Transverse colon (tissue), 4 donors: Measurements from ENCODE around the gene VWA3B. TPM values are rescaled to one million over a fixed set of nuclear protein-coding genes. Genes with fewer than 3 reads are reported as not detected.
"Not testable (repeated sequence)": the region's sequence is repeated elsewhere in the genome, so short reads cannot be mapped to it uniquely, and the experiment has no call there.

Experiments
- DNase-seq: peaks from one replicate; pipeline ENCODE4 v3.0.0-alpha.2; 2019
- H3K27ac ChIP-seq, 4 donors: fragments of 200-600 bp; sonication (generic); 2 replicates each; pipeline ENCODE4 v1.5.1; 2016 to 2018; ENCODE audit warnings: inconsistent platforms in 4 of 4
- H3K27me3 ChIP-seq: fragments of 200-600 bp; sonication (generic); 2 replicates; pipeline ENCODE4 v1.5.1; 2017; ENCODE audit warnings: inconsistent platforms
- H3K36me3 ChIP-seq, 4 donors: fragments of 200-600 bp; sonication (generic); 2 replicates each; pipeline ENCODE4 v1.5.1; 2017 to 2019; ENCODE audit warnings: inconsistent platforms in 4 of 4
- H3K4me1 ChIP-seq, 4 donors: fragments of 200-600 bp; sonication (generic); 2 replicates each; pipeline ENCODE4 v1.5.1; 2017 to 2020; ENCODE audit warnings: inconsistent platforms in 4 of 4
- H3K4me3 ChIP-seq, 4 donors: fragments of 200-600 bp; sonication (generic); 1 replicate in 1 of 4; 2 replicates in 3 of 4; pipeline versions ENCODE4 v1.5.1 to v1.6.1; 2017 to 2019; ENCODE audit warnings: inconsistent platforms in 4 of 4
- H3K9me3 ChIP-seq, 2 donors: fragments of 200-600 bp; sonication (generic); 2 replicates each; pipeline ENCODE4 v1.5.1; 2017 to 2019; ENCODE audit warnings: inconsistent platforms in 2 of 2
- CTCF ChIP-seq, 5 experiments: fragments of 200-600 bp in 3 of 5; fragments of 450-650 bp in 2 of 5; sonication (generic) in 3 of 5; IDR thresholded peaks; 1 replicate in 2 of 5; 2 replicates in 3 of 5; pipeline ENCODE4 v1.5.1; 2016 to 2017; ENCODE audit warnings: antibody characterized with exemption in 5 of 5, inconsistent platforms in 3 of 5, mild to moderate bottlenecking in 2 of 5, moderate library complexity in 1 of 5
- EP300 ChIP-seq: sonication (generic); formaldehyde crosslinking; IDR thresholded peaks from one replicate; pipeline ENCODE4 v1.6.1; 2017; ENCODE audit warnings: antibody characterized with exemption, low read depth
- POLR2A ChIP-seq: fragments of 450-650 bp; IDR thresholded peaks from one replicate; pipeline ENCODE4 v1.6.1; 2016; ENCODE audit warnings: antibody characterized with exemption, mild to moderate bottlenecking, moderate library complexity
- POLR2AphosphoS5 ChIP-seq, 3 donors: sonication (generic); formaldehyde crosslinking; IDR thresholded peaks; one replicate each; pipeline ENCODE4 v1.6.1; 2016; ENCODE audit warnings: antibody characterized with exemption in 3 of 3
- WGBS, 2 donors: methylation state at CpG; one replicate each; pipeline ENCODE4 v1.1.5; 2018; ENCODE audit warnings: low coverage in 1 of 2; 5-methylcytosine and 5-hydroxymethylcytosine counted together
- in situ Hi-C, 4 donors: fragments of 200-750 bp; cut with MboI; loops; one replicate each; pipeline versions ENCODE4 v1.15.0 to v1.15.1; 2017; ENCODE audit warnings: low sequenced_read_pairs in 3 of 4, low pct_ligation_motif_present in 1 of 4, low pct_unique_long_range_greater_than_20kb in 1 of 4
- intact Hi-C: fragments of 100-400 bp; cut with DNase I; formaldehyde crosslinking; loops from one replicate; pipeline ENCODE4 v1.15.1; 2023; ENCODE audit warnings: low total_unique reads
- total RNA-seq, 4 donors: library from RNA; depleted of rRNA; stranded (reverse); fragments of >200 nt; gene quantifications; one replicate each; pipeline ENCODE4 v1.1.0, GENCODE V29; 2016

VWA3B gene
- total RNA-seq, 4 donors from 2014 or later, result 0.41 to 0.48 TPM; not detected in 2

DNA sequence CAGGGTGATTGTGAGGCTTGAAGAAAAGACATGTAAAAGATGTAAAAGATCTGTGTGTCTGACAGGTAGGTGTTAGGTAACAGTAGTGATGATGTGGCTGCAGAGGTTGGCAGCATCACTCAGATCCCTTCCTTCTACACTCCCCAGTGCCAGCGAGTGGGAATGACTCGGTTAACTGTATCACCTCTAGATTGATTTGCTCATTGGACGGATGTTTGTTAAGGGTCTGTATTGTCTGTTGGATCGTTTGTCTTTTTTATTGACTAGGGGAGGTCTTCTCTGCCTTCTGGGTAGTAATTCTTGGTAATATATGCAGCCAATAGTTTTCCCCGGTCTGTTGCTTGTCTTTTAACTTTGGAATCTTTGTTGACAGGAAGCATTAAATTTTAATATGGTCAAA is 214.5 kb downstream of the VWA3B start:
- H3K4me1 ChIP-seq, result peaks cover 4 to 26% (median 24%) of the 10 kb centered on the region in 4 donors
- no peaks in the 10 kb centered on the region for H3K9me3 ChIP-seq
- TF ChIP-seq EP300, result no peak
- TF ChIP-seq POLR2AphosphoS5 (IDR thresholded peaks at IDR 0.05), result no peak
- TF ChIP-seq POLR2A, result no peak
- TF ChIP-seq CTCF (IDR thresholded peaks at IDR 0.05), result no peak
- WGBS, 2 donors, result 48 to 61% methylated on average over 4 to 5 of the region's 5 CpGs
- H3K27me3 ChIP-seq, result no peaks in the 10 kb centered on the region
- no peak overlapping the region for H3K27ac ChIP-seq
- in situ Hi-C loops, result no loop called here
- H3K4me3 ChIP-seq, result no peak overlapping the region
- DNase-seq, result no peak
- no peaks in the 10 kb centered on the region for H3K36me3 ChIP-seq
- intact Hi-C loops, result no loop called here

DNA sequence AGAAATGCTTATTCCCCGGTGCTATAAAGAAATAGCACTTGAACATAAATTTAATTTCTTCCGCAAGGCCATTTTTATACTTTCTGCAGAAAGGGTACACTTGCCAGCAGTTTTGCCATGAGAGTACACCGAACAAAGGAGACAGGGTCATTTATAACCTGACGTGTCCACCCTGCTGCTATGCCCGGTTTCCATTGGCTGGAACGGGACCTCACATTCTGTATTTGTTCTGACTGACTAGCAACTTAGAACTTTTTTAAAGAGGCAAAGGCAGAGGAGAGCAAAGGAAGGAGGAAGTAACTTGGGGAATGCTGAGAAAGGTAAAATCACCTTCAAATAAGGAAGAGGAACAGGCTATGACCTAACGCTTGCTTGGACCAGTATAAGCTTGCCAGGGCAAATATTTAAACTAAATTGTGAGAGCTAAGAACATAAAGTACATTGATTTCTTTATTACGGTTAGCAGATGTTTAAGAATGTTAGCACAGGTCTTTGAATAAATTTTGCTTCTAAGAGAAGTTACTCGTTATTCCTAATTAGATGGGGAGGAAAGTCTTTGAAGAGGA is 220.2 kb downstream of the VWA3B start:
- H3K9me3 ChIP-seq, intact Hi-C loops, H3K4me3 ChIP-seq, H3K27me3 ChIP-seq, H3K36me3 ChIP-seq, in situ Hi-C loops: not testable (repeated sequence)
- peak; percentile 62 for DNase-seq
- peak overlapping the region; percentile 59 to 81 (median 77) for H3K27ac ChIP-seq
- 53% methylated on average over 5 to 9 of the region's 9 CpGs for WGBS, 2 donors
- H3K4me1 ChIP-seq, result peaks cover 0 to 11% (median 5%) of the 10 kb centered on the region in 4 donors
- peak; percentile 21 for TF ChIP-seq POLR2A

GRCh38 chr2:98308068-98308467 is 221.1 kb downstream of the VWA3B start:
- no peaks in the 10 kb centered on the region for H3K9me3 ChIP-seq
- H3K27me3 ChIP-seq, result no peaks in the 10 kb centered on the region
- in situ Hi-C loops (no loop called here), intact Hi-C loops (no loop called here)
- H3K36me3 ChIP-seq, result no peaks in the 10 kb centered on the region
- peak; percentile 48 for DNase-seq
- H3K4me1 ChIP-seq, result peaks cover 0 to 11% (median 5%) of the 10 kb centered on the region in 4 donors
- WGBS, 2 donors, result 19 to 48% methylated on average over 5 to 8 of the region's 8 CpGs
- TF ChIP-seq POLR2A (no peak), CTCF (IDR thresholded peaks at IDR 0.05) (no peak), POLR2AphosphoS5 (IDR thresholded peaks at IDR 0.05) (no peak), EP300 (no peak)
- H3K4me3 ChIP-seq, result no peak overlapping the region
- peak overlapping the region; percentile 59 to 81 (median 77) for H3K27ac ChIP-seq

DNA sequence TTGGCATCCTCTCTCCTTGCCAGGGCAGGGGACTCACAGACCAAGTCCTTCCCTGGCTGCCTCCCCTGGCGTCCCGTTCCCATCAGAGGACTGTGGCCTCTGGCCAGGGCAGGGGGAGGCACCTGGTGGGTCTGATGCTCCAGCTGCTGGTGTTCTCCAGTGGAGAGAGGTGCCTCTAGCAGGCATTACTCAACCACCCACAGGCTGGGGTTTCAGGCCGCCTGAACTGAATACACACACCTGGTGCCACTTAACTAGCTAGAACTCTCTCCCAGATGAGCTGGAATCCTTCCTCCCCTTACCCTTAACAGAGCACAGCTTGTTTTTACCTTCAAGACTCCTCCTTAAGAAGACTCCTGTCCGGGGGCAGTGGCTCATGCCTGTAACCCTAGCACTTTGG is 221.6 kb downstream of the VWA3B start:
- Histone ChIP-seq H3K4me1 (peaks cover 0 to 11% (median 5%) of the 10 kb centered on the region in 4 donors), H3K27ac (peak overlapping the region; percentile 18 to 81 (median 77)), H3K4me3 (no peak overlapping the region), H3K9me3 (no peaks in the 10 kb centered on the region), H3K36me3 (no peaks in the 10 kb centered on the region), H3K27me3 (no peaks in the 10 kb centered on the region)
- WGBS, 2 donors, result 68% methylated on average over 4 of the region's 4 CpGs; no CpG with 5 or more reads in 1 of the 2 donors
- no peak for DNase-seq
- no peak for TF ChIP-seq POLR2AphosphoS5 (IDR thresholded peaks at IDR 0.05)
- TF ChIP-seq POLR2A, result no peak
- TF ChIP-seq CTCF (IDR thresholded peaks at IDR 0.05), result no peak
- no peak for TF ChIP-seq EP300
- intact Hi-C loops, result no loop called here
- in situ Hi-C loops, result no loop called here

DNA sequence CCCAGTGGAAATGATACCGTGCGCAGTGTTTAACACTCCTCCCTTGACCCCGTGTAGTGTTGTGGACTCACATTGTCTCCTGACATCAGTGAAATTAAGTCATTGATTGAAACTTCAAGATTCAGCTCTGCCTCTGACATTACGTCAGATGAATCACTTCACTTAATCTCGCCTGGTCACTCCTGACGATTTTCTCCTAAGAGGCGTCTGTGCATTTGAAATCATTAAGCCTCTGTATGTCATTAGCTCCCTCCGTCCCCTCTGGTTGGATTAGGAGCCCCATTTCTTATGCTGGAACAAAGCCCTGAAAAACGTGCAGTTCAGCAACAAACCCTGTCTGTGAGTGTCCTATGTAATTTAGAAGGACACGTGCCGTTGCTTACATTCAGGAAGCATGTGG is 222.6 kb downstream of the VWA3B start:
- in situ Hi-C loops (no loop called here), intact Hi-C loops (no loop called here)
- TF ChIP-seq EP300 (no peak), POLR2AphosphoS5 (IDR thresholded peaks at IDR 0.05) (no peak), POLR2A (no peak), CTCF (IDR thresholded peaks at IDR 0.05) (no peak)
- 92 to 100% methylated on average over 1 to 11 of the region's 11 CpGs for WGBS, 2 donors
- Histone ChIP-seq H3K4me1 (peaks cover 0 to 11% (median 5%) of the 10 kb centered on the region in 4 donors), H3K9me3 (no peaks in the 10 kb centered on the region), H3K27me3 (no peaks in the 10 kb centered on the region), H3K36me3 (no peaks in the 10 kb centered on the region), H3K4me3 (no peak overlapping the region), H3K27ac (no peak overlapping the region)
- DNase-seq, result no peak
